ENCODE data around the gene CLK1. TPM values are rescaled to one million over a fixed set of nuclear protein-coding genes. Genes with fewer than 3 reads are reported as not detected.
A peak's percentile ranks its signal among the peaks of the same experiment; 100 is the strongest.

The CLK1 gene
- total RNA-seq, 1 experiment from 2014 or later, result 46.6 TPM

GRCh38 chr2:200909958-200910357 is 45.5 kb upstream of the CLK1 start:
- Histone ChIP-seq H3K27me3 (ENCODE audit: control insufficient read depth, insufficient read depth, low read length) (no peaks in the 10 kb centered on the region), H3K36me3 (ENCODE audit: control insufficient read depth, insufficient read depth, low read length) (peaks cover 30% of the 10 kb centered on the region), H3K9me3 (ENCODE audit: control insufficient read depth, insufficient read depth, low read depth, low read length) (no peaks in the 10 kb centered on the region), H3K27ac (ENCODE audit: low read length) (no peak overlapping the region), H3K4me1 (ENCODE audit: control insufficient read depth, insufficient read depth, low read length) (no peaks in the 10 kb centered on the region), H3K4me3 (ENCODE audit: low read depth in 2 of 2, low read length in 2 of 2) (no peak overlapping the region)
- POLR2A ChIA-PET, result interaction anchor here (0.6 kb wide), 1 partner anchor 269 kb away, joined by 3 read pairs; no protein-coding TSS in a partner anchor
- in situ Hi-C loops (cut with HindIII; ENCODE audit: low pct_unique_long_range_greater_than_20kb, low sequenced_read_pairs), result no loop called here
- ATAC-seq (no peak), DNase-seq (ENCODE audit: low read depth, low spot score) (no peak)
- BruUV-seq (replicated peaks), result no TSS peak
- TF ChIP-seq, protein P1, sequence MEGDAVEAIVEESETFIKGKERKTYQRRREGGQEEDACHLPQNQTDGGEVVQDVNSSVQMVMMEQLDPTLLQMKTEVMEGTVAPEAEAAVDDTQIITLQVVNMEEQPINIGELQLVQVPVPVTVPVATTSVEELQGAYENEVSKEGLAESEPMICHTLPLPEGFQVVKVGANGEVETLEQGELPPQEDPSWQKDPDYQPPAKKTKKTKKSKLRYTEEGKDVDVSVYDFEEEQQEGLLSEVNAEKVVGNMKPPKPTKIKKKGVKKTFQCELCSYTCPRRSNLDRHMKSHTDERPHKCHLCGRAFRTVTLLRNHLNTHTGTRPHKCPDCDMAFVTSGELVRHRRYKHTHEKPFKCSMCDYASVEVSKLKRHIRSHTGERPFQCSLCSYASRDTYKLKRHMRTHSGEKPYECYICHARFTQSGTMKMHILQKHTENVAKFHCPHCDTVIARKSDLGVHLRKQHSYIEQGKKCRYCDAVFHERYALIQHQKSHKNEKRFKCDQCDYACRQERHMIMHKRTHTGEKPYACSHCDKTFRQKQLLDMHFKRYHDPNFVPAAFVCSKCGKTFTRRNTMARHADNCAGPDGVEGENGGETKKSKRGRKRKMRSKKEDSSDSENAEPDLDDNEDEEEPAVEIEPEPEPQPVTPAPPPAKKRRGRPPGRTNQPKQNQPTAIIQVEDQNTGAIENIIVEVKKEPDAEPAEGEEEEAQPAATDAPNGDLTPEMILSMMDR (IDR thresholded peaks at IDR 0.05), result no peak
- TF ChIP-seq REST (IDR thresholded peaks at IDR 0.05; ENCODE audit: insufficient read depth in 1 of 2, low read depth in 2 of 2, low read length in 1 of 2) (no peak), POLR2AphosphoS5 (IDR thresholded peaks at IDR 0.05; ENCODE audit: low read depth, low read length) (no peak), TCF7L2 (IDR thresholded peaks at IDR 0.05; ENCODE audit: low read depth, low read length) (no peak), SIN3A (IDR thresholded peaks at IDR 0.05; ENCODE audit: borderline replicate concordance, insufficient read depth, low read depth, low read length) (no peak)
- CTCF ChIA-PET, result no interaction called here
- intact Hi-C loops (cut with micrococcal nuclease; ENCODE audit: unreplicated experiment), result loop anchor here (5.0 kb wide), 1 partner anchor 157 kb away; no protein-coding TSS in a partner anchor

DNA sequence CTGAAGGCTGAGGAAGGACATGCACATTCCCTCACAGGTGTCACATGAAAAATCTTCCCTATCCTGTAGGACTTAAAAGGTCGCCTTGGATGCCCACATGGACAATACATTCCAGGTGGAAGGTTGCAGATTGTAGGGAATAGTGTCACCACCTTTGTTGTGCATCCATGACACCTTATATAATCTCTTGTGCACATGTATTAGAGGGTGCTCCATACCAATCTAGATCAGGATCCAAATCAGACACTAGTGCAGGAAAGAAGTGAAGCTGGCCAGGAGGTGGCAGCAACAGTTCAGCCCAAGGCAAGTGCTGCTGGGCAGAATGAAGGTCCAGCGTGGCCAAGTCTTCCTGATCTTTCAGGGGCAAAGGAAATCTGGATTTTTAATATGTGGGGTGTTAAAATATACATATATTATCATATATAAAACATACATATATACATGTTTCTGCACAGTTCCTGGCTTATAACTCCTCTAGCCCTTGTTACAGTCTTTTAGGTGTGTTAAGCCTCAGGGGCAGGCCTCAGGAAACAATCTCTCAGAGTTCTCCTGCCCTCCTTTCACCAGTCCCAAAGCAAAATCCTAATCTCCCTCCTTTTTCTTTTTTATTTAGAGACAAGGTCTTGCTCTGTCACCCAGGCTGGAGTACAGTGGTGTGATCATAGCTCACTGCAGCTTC is 41.3 kb upstream of the CLK1 start:
- POLR2A ChIA-PET, result interaction anchor here (0.6 kb wide), 1 partner anchor 277 kb away, joined by 4 read pairs; the partner anchor contains the start of gene CASP10
- BruUV-seq (replicated peaks), result no TSS peak
- Histone ChIP-seq H3K27ac (ENCODE audit: low read length) (no peak overlapping the region), H3K4me1 (ENCODE audit: control insufficient read depth, insufficient read depth, low read length) (no peaks in the 10 kb centered on the region; the same call in 1 of the 2 replicates), H3K36me3 (ENCODE audit: control insufficient read depth, insufficient read depth, low read length) (peaks cover 17% of the 10 kb centered on the region), H3K9me3 (ENCODE audit: control insufficient read depth, insufficient read depth, low read depth, low read length) (no peaks in the 10 kb centered on the region), H3K4me3 (ENCODE audit: low read depth in 2 of 2, low read length in 2 of 2) (no peak overlapping the region), H3K27me3 (ENCODE audit: control insufficient read depth, insufficient read depth, low read length) (no peaks in the 10 kb centered on the region)
- intact Hi-C loops (cut with micrococcal nuclease; ENCODE audit: unreplicated experiment), result loop anchor here (2.0 to 5.0 kb wide), 2 partner anchors 162 to 271 kb away; no protein-coding TSS in a partner anchor
- DNase-seq (ENCODE audit: low read depth, low spot score) (peak; percentile 52), ATAC-seq (peak; percentile 93)
- TF ChIP-seq REST (IDR thresholded peaks at IDR 0.05; ENCODE audit: insufficient read depth in 1 of 2, low read depth in 2 of 2, low read length in 1 of 2) (no peak), TCF7L2 (IDR thresholded peaks at IDR 0.05; ENCODE audit: low read depth, low read length) (no peak), POLR2AphosphoS5 (IDR thresholded peaks at IDR 0.05; ENCODE audit: low read depth, low read length) (peak; percentile 65; the same call in 1 of the 2 replicates)
- TF ChIP-seq, protein P1 (IDR thresholded peaks at IDR 0.05), result peak; percentile 88
- in situ Hi-C loops (cut with HindIII; ENCODE audit: low pct_unique_long_range_greater_than_20kb, low sequenced_read_pairs), result no loop called here
- CTCF ChIA-PET, result interaction anchor here (0.6 to 1.9 kb wide), 5 partner anchors 163 to 272 kb away, joined by 3 to 18 read pairs (median 3); no protein-coding TSS in a partner anchor

Data from Panc1 (cell line).